ENCODE data around the gene WDR7. TPM values are rescaled to one million over a fixed set of nuclear protein-coding genes. Genes with fewer than 3 reads are reported as not detected.

WDR7 gene
- total RNA-seq, 4 donors from 2014 or later: 19.3 to 51.4 (median 28.8) TPM

- ATAC-seq: no peak
- H3K27me3 ChIP-seq: no peaks in the 10 kb centered on the region
- peaks cover 0 to 3% of the 10 kb centered on the region in 2 donors for H3K36me3 ChIP-seq
- H3K4me3 ChIP-seq: no peak overlapping the region
- 86% methylated on average over 1 of the region's 1 CpG; no CpG with 5 or more reads in 1 of the 2 donors for WGBS, 2 donors (ENCODE audit: low coverage in 1 of 2)
- TF ChIP-seq EP300 (IDR thresholded peaks at IDR 0.05) (no peak), POLR2AphosphoS5 (IDR thresholded peaks at IDR 0.05) (no peak), POLR2A (IDR thresholded peaks at IDR 0.05) (no peak), CTCF (IDR thresholded peaks at IDR 0.05) (no peak)
- no peak overlapping the region for H3K27ac ChIP-seq
- no peaks in the 10 kb centered on the region for H3K4me1 ChIP-seq
- peaks cover 0 to 7% (median 0%) of the 10 kb centered on the region in 3 donors for H3K9me3 ChIP-seq
These were observed 193.4 kb downstream of the WDR7 start for GRCh38 chr18:56844556-56844955.

GRCh38 chr18:56851774-56852173 lies 200.6 kb downstream of the WDR7 start:
- Histone ChIP-seq H3K9me3 (peaks cover 0 to 7% (median 0%) of the 10 kb centered on the region in 3 donors), H3K27ac (no peak overlapping the region), H3K4me3 (no peak overlapping the region), H3K4me1 (no peaks in the 10 kb centered on the region), H3K27me3 (no peaks in the 10 kb centered on the region), H3K36me3 (peaks cover 0 to 3% of the 10 kb centered on the region in 2 donors)
- TF ChIP-seq CTCF (IDR thresholded peaks at IDR 0.05) (no peak), EP300 (IDR thresholded peaks at IDR 0.05) (no peak), POLR2A (IDR thresholded peaks at IDR 0.05) (no peak), POLR2AphosphoS5 (IDR thresholded peaks at IDR 0.05) (no peak)
- 46 to 80% methylated on average over 1 of the region's 1 CpG for WGBS, 2 donors (ENCODE audit: low coverage in 1 of 2)
- no peak for ATAC-seq

GRCh38 chr18:56853961-56854360 lies 202.8 kb downstream of the WDR7 start:
- 92 to 94% methylated on average over 5 of the region's 5 CpGs for WGBS, 2 donors (ENCODE audit: low coverage in 1 of 2)
- Histone ChIP-seq H3K4me1 (no peaks in the 10 kb centered on the region), H3K36me3 (no peaks in the 10 kb centered on the region), H3K9me3 (no peaks in the 10 kb centered on the region), H3K27ac (no peak overlapping the region), H3K4me3 (no peak overlapping the region), H3K27me3 (no peaks in the 10 kb centered on the region)
- no peak for ATAC-seq
- TF ChIP-seq POLR2A (IDR thresholded peaks at IDR 0.05) (no peak), CTCF (IDR thresholded peaks at IDR 0.05) (no peak), EP300 (IDR thresholded peaks at IDR 0.05) (no peak), POLR2AphosphoS5 (IDR thresholded peaks at IDR 0.05) (no peak)

- ATAC-seq: no peak
- H3K4me3 ChIP-seq: no peak overlapping the region
- WGBS, 2 donors (ENCODE audit: low coverage in 1 of 2): 75 to 79% methylated on average over 6 of the region's 6 CpGs
- H3K27me3 ChIP-seq: no peaks in the 10 kb centered on the region
- H3K4me1 ChIP-seq: no peaks in the 10 kb centered on the region
- no peaks in the 10 kb centered on the region for H3K36me3 ChIP-seq
- TF ChIP-seq POLR2A (IDR thresholded peaks at IDR 0.05) (no peak), POLR2AphosphoS5 (IDR thresholded peaks at IDR 0.05) (no peak), CTCF (IDR thresholded peaks at IDR 0.05) (no peak), EP300 (IDR thresholded peaks at IDR 0.05) (no peak)
- H3K9me3 ChIP-seq: no peaks in the 10 kb centered on the region
- H3K27ac ChIP-seq: no peak overlapping the region
These were observed 210.1 kb downstream of the WDR7 start for GRCh38 chr18:56861244-56861643.

- H3K36me3 ChIP-seq: no peaks in the 10 kb centered on the region
- H3K27me3 ChIP-seq: no peaks in the 10 kb centered on the region
- H3K4me1 ChIP-seq: no peaks in the 10 kb centered on the region
- H3K9me3 ChIP-seq: no peaks in the 10 kb centered on the region
- H3K27ac ChIP-seq: no peak overlapping the region
- ATAC-seq: no peak
- TF ChIP-seq CTCF (IDR thresholded peaks at IDR 0.05) (peak in 3 of 4 experiments; percentile 36 to 49 (median 37)), POLR2A (IDR thresholded peaks at IDR 0.05) (no peak)
- no peak overlapping the region for H3K4me3 ChIP-seq
- WGBS, 2 donors (ENCODE audit: low coverage in 1 of 2): 69 to 100% methylated on average over 1 to 2 of the region's 2 CpGs
These were observed 218.1 kb downstream of the WDR7 start for GRCh38 chr18:56869189-56869777.

Data from gastroesophageal sphincter (tissue), 4 donors.